Liver (tissue), 3 donors: Measurements from ENCODE around the gene PI4K2A.
A peak's percentile ranks its signal among the peaks of the same experiment; 100 is the strongest.

ENCODE experiments used
- CTCF ChIP-seq: fragments of 150-350 bp; IDR thresholded peaks from 2 replicates; pipeline ENCODE4 v1.5.1; 2017; ENCODE audit warnings: improper control_type of control experiment, low read depth, low read length; ENCODE audit not compliant: missing input control
- GABPA ChIP-seq, 2 donors: IDR thresholded peaks in 1 of 2; conservative IDR thresholded peaks in 1 of 2; 2 replicates each; pipeline ENCODE4 v1.6.1; 2016; ENCODE audit warnings: antibody characterized with exemption in 2 of 2, mild to moderate bottlenecking in 1 of 2, moderate library complexity in 1 of 2
- JUND ChIP-seq, 2 donors: IDR thresholded peaks; 2 replicates each; pipeline ENCODE4 v1.6.1; 2016; ENCODE audit warnings: antibody characterized with exemption in 2 of 2
- MAX ChIP-seq: IDR thresholded peaks from 2 replicates; pipeline ENCODE4 v1.6.1; 2016; ENCODE audit warnings: antibody characterized with exemption
- RAD21 ChIP-seq, 2 donors: IDR thresholded peaks; 2 replicates each; pipeline ENCODE4 v1.6.1; 2016; ENCODE audit warnings: antibody characterized with exemption in 2 of 2, mild to moderate bottlenecking in 2 of 2
- REST ChIP-seq: IDR thresholded peaks from 2 replicates; pipeline ENCODE4 v1.6.1; 2016; ENCODE audit warnings: antibody characterized with exemption, mild to moderate bottlenecking
- donor health status: healthy.
- donor health status: healthy.

- TF ChIP-seq CTCF (peak; percentile 88), MAX (no peak), JUND (IDR thresholded peaks at IDR 0.05) (no peak), REST (no peak), RAD21 (IDR thresholded peaks at IDR 0.05) (peak; percentile 95 to 96), GABPA (IDR thresholded peaks at IDR 0.05 in 1 of 2, conservative IDR thresholded peaks at IDR 0.05 in 1 of 2) (no peak)
Measured at GRCh38 chr10:97701438-97702069, 61.1 kb downstream of the PI4K2A start.
